ENCODE data around the gene ZNF569.
A peak's percentile ranks its signal among the peaks of the same experiment; 100 is the strongest.
"Not testable (repeated sequence)": the region's sequence is repeated elsewhere in the genome, so short reads cannot be mapped to it uniquely, and the experiment has no call there.

ZNF569 gene

DNA sequence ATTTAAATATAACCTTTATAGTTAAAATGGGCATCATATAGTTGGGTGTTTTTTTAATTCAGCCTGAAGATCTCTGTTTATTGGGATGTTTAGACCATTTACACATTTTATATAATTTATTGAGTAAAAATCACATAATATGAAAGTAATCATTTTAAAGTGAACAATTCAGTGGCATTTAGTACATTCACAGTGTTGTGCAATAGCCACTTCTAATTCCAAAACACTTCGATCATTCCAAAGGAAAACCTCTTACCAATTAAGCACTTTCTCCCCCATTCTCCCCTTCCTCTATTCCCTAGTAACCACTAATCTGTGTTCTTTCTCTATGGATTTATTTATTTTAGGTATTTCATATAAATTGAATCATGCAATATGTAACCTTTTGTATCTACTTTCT, 66.2 kb downstream of the ZNF569 start:
- TF ChIP-seq, protein P1, sequence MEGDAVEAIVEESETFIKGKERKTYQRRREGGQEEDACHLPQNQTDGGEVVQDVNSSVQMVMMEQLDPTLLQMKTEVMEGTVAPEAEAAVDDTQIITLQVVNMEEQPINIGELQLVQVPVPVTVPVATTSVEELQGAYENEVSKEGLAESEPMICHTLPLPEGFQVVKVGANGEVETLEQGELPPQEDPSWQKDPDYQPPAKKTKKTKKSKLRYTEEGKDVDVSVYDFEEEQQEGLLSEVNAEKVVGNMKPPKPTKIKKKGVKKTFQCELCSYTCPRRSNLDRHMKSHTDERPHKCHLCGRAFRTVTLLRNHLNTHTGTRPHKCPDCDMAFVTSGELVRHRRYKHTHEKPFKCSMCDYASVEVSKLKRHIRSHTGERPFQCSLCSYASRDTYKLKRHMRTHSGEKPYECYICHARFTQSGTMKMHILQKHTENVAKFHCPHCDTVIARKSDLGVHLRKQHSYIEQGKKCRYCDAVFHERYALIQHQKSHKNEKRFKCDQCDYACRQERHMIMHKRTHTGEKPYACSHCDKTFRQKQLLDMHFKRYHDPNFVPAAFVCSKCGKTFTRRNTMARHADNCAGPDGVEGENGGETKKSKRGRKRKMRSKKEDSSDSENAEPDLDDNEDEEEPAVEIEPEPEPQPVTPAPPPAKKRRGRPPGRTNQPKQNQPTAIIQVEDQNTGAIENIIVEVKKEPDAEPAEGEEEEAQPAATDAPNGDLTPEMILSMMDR (conservative IDR thresholded peaks at IDR 0.05; ENCODE audit: low read length), result no peak
- H3K4me3 ChIP-seq (ENCODE audit: low read length), result no peak overlapping the region
- no peak for DNase-seq (ENCODE audit: low read depth)

DNA sequence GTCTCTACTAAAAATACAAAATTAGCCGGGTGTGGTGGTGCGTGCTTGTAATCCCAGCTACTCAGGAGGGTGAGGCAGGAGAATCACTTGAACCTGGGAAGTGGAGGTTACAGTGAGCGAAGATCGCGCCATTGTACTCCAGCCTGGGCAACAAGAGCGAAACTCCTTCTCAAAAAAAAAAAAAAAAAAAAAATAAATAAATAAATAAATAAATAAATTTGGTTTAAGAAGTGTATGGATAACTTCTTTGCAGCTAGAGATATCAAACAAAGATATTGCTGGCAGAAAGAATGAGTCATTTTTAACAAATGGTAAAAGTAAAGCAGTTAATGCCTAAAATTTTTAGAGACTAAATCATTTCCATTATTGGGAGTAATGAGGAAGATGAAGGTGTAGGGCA, 75.8 kb downstream of the ZNF569 start:
- not testable (repeated sequence) for DNase-seq (ENCODE audit: low read depth)

DNA sequence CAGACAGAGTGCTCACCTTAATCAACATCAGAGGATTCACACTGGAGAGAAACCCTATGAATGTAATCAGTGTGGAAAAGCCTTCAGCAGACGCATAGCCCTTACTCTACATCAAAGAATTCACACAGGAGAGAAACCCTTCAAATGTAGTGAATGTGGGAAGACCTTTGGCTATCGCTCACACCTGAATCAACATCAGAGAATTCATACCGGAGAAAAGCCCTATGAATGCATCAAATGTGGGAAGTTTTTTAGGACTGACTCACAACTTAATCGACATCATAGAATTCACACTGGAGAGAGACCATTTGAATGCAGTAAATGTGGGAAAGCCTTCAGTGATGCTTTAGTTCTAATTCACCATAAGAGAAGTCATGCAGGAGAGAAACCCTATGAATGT, 78.0 kb downstream of the ZNF569 start:
- H3K4me3 ChIP-seq (ENCODE audit: low read length), result no peak overlapping the region
- no peak for DNase-seq (ENCODE audit: low read depth)
- TF ChIP-seq, protein P1 (conservative IDR thresholded peaks at IDR 0.05; ENCODE audit: low read length), result no peak

More for the DNA sequence above, 75.8 kb downstream of the ZNF569 start:
- H3K4me3 ChIP-seq (ENCODE audit: low read length), result not testable (repeated sequence)

DNA sequence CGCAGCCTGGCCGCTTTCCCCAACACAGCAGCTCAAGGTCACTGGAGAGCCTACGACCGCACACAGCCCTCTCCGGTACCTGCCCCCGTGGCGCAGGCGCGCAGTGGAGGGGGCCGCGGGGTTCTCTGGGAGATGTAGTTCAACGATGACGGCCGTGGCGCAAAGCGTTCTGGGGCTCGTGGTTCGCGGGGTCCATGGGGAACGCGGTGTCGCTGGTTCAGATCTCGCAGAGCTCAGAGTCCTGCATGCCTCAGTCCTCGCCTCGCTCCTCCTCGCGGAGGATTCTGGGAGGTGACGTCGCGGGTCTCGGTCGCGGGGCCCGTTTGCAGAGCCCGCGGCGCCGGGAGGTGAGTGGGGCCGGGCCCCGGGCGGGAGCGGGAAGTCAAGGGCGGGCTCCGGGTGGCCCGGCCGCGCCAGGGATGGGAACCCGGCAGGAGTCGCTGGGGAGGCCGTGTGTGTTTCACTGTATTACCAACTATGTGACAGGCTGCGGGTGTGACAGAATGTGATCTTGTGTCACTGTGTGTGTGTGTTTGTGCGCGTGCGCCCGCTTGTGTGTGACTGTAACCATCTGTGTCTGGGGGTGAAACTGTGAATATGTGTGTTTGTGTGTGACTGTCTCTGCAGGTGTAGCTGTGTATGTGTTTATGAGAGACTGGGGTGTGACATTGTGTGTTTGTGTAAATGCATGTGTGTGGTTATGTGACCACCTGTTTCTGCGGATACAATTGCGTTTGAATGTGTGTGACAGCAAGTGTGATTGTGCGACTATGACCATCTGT, 96.2 kb downstream of the ZNF569 start, which contains the start of gene ZNF527:
ZNF527 (plus strand) TSS at position 220 of the 782 bp plus-strand sequence. CDS start 3,100 bp downstream, outside the sequence.
- H3K4me3 ChIP-seq (ENCODE audit: low read length), result peak within 1 kb of the TSS; percentile 90
- TF ChIP-seq, protein P1 (conservative IDR thresholded peaks at IDR 0.05; ENCODE audit: low read length), result 0 out of 2 replicates have a peak, but pooled peaks have one; percentile 14
- DNase-seq (ENCODE audit: low read depth), result peak; percentile 95

DNA sequence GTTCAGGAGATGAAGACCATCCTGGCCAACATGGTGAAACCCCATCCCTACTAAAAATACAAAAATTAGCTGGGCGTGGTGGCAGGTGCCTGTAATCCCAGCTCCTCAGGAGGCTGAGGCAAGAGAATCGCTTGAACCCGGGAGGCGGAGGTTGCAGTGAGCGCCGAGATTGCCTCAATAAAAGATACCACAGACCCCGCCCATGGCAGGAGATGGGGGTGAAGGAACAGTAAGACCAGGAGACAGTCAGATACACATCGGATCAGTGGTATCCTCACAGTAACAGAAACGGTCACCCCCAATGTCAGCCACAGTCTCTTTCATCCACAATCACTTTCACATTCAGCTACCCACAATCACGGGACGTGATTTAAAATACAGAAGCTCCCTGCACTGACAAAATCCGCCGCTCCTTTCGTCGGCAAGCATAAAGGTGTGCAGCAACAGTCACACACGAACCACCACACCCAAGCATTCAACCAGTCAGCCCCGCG, 96.8 kb downstream of the ZNF569 start:
- not testable (repeated sequence) for DNase-seq (ENCODE audit: low read depth)

DNA sequence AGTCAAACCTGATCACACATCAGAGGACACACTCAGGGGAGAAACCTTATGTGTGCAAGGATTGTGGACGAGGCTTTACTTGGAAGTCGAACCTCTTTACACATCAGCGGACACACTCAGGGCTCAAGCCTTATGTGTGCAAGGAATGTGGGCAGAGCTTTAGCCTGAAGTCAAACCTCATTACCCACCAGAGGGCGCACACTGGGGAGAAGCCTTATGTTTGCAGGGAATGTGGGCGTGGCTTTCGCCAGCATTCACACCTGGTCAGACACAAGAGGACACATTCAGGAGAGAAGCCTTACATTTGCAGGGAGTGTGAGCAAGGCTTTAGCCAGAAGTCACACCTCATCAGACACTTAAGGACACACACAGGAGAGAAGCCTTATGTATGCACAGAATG, 104.5 kb downstream of the ZNF569 start:
- H3K4me3 ChIP-seq (ENCODE audit: low read length), result no peak overlapping the region
- DNase-seq (ENCODE audit: low read depth), result no peak
- TF ChIP-seq, protein P1 (conservative IDR thresholded peaks at IDR 0.05; ENCODE audit: low read length), result no peak

More for the DNA sequence above, 96.8 kb downstream of the ZNF569 start:
- peak overlapping the region; percentile 90 for H3K4me3 ChIP-seq (ENCODE audit: low read length)

DNA sequence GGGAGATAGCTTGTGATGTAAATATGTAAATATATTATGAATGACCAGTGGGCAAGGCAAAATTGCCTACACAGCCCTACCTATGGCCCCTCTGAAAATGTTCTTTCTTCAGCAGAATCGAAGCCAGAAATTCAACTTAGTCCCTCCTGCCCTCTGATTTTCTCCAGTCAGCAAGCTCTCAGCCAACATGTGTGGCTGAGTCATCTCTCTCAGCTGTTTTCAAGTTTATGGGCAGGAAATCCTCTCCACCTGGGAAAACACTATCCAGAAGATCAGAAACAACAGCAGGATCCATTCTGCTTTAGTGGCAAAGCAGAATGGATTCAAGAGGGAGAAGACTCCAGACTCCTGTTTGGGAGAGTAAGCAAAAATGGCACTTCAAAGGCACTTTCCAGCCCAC, 105.2 kb downstream of the ZNF569 start:
- DNase-seq (ENCODE audit: low read depth), result peak; percentile 1
- H3K4me3 ChIP-seq (ENCODE audit: low read length), result no peak overlapping the region
- TF ChIP-seq, protein P1 (conservative IDR thresholded peaks at IDR 0.05; ENCODE audit: low read length), result no peak

All from AG10803 (cell line).